ENCODE data around the gene UNK.
"Not testable (repeated sequence)": the region's sequence is repeated elsewhere in the genome, so short reads cannot be mapped to it uniquely, and the experiment has no call there.

UNK gene

GRCh38 chr17:75806822-75807500, 22.4 kb downstream of the UNK start:
- DNase-seq (ENCODE audit: low read depth): no peak

DNA sequence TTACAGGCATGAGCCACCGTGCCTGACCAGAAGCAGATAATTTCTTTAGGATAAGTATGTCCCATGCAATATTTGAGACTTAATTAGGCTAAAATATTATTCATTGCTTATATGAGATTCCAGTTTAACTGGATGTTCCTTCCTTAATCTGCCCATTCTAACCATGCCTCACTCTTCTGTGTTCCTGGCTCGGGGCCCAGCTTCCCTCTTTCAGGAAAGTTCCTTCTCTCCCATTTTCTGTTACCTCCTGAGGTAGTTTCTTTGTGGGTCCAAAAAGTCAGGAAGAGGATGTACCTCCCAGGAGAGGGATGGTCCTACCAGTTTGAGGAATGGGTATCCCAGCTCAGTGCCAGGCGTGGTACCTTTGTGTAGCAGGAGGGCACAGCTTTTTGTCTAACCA, 23.3 kb downstream of the UNK start:
- no peak for DNase-seq (ENCODE audit: low read depth)

DNA sequence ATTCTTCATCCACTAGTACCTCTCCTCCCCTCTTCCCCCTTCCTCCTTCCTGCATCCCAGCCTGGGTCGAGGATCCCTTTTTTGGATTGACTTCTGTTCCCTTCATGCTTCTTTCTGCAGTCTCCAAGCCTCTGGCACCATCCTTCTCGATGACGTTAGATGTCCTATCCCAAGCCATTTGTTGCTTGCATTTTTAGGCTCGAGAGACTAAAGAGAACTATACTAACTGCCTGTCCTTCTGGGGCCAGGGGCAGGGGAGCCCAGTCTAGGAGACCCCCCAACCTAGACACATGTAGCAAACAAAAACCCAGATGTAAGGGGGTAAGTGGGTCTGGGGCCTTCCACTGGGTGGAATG, 23.9 kb downstream of the UNK start:
- DNase-seq (ENCODE audit: low read depth): no peak

DNA sequence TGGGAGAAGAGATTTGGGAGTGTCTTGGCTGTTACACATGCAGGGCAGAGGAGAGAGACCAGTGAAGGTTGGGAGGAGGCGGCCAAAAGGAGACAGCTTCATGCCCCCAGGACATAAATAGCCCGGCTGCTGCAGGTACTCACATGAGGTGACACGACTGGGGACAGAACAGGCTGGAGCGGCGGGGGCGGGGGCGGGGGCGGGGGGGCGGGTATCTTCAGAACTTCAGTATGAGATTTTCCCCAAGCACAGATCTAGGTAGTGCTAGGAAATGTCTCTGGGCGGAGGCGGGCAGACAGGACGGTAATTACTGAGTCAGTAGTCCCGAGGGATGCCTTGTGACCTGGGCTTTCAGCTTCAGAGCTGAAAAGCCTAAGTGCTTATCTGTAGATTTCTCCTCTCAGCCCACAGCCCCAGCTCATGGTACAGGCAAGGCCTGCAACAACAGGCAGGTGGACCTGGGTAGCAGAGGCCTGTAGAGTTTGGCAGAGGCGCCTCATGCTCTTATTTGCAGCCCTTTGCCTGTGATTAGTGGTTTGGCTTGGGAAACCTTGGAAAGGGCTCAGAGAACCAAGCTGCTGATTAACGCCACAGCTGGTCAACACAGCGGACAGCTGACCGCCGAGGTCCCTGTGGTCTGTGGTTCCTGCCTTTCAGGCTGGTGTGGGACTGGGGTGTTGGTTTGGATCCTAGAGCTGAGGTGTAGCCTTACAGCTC, 24.5 kb downstream of the UNK start:
- no peak for DNase-seq (ENCODE audit: low read depth)

- no peak for DNase-seq (ENCODE audit: low read depth)
These were observed 25.1 kb downstream of the UNK start for GRCh38 chr17:75809631-75810111.

DNA sequence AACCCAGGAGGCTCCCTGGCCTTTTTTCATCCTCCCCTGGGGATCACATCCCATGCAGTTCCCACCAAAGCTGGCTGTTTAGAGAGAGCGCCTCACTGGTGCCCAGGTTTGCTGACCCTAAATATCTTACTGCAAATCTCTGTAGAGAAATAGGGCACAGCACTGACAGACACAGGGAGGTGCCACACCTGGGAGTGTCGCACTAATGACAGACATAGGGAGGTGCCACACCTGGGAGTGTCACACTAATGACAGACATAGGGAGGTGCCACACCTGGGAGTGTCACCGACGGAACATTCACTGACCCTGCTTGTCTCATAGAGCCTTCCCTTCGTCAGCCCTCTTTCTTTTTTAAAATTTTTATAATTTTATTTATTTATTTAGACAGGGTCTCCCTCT, 25.6 kb downstream of the UNK start:
- no peak for DNase-seq (ENCODE audit: low read depth)

- not testable (repeated sequence) for DNase-seq (ENCODE audit: low read depth)
These were observed 26.1 kb downstream of the UNK start for GRCh38 chr17:75810756-75811155.

DNA sequence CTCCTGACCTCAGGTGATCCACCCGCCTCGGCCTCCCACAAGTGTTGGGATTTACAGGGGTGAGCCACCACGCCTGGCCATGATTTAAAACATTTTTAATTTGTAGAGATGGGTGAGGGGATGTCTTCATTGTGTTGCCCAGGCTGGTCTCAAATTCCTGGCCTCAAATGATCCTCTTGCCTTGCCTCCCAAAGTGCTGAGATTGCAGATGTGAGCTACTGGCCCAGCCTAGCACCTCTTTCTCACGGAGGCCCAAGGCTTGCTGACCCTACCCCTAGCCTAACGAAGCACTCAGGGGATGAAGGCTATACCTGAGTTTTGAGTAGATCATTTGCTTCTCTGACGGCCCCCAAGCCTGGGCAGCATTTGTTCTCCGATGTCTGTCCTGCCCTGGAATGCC, 26.6 kb downstream of the UNK start:
- no peak for DNase-seq (ENCODE audit: low read depth)

- no peak for DNase-seq (ENCODE audit: low read depth)
These were observed 27.7 kb downstream of the UNK start for GRCh38 chr17:75812096-75813013.

- DNase-seq (ENCODE audit: low read depth): no peak
These were observed 28.7 kb downstream of the UNK start for GRCh38 chr17:75813081-75814020.

DNA sequence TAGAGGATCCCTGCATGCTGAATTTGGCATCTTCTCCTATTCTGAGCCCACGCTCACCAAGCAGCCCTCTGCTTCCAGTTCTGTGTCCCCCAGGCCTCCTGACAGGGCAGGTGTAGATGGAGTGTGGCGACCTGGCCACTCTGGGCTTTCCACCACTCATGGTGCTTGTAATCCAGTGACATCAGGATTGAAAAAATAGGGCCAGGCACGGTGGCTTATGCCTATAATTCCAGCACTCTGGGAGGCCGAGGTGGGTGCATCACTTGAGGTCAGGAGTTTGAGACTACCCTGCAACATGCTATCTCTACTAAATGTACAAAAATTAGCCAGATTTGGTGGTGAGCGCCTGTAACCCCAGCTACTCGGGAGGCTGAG, 29.4 kb downstream of the UNK start:
- DNase-seq (ENCODE audit: low read depth): no peak

DNA sequence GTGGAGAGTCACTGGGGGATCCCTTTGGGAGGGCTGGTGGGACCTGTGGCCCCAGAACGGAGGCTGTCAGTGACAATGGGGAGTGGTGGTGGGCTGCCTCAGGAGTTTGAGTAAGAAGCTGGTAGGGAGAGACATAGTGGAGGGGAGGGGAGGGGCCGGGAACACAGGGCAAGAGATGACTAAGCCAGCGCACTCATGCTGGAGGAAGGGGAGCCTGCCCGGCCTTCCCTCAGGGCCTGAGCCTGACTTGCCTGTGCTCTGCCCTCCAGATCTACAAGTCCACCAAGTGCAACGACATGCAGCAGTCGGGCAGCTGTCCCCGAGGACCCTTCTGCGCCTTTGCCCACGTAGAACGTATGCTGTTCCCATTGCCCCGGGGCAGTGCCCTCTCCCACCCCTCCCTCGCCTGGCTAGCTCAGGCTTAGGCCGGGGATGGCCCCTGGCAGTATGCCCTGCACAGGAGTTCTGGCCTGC, 30.3 kb downstream of the UNK start:
- DNase-seq (ENCODE audit: low read depth): no peak

DNA sequence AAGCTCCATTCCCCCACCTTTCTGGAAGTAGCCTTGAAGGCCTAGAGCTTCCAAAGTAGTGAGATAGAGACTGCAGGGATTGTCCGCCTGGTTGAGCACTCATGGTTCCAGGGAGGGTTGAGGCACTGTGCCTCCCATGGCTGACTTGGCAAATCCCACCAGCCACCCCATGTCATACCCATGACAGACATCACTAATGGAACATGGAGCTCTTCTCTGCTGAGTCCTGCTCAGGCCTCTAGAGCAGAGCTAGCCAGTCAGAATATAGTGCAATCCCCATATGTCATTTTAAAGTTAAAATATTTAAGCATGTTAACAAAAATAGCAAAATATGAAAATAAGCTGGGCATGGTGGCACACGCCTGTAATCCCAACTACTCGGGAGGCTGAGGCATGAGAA, 30.8 kb downstream of the UNK start:
- DNase-seq (ENCODE audit: low read depth): no peak

DNA sequence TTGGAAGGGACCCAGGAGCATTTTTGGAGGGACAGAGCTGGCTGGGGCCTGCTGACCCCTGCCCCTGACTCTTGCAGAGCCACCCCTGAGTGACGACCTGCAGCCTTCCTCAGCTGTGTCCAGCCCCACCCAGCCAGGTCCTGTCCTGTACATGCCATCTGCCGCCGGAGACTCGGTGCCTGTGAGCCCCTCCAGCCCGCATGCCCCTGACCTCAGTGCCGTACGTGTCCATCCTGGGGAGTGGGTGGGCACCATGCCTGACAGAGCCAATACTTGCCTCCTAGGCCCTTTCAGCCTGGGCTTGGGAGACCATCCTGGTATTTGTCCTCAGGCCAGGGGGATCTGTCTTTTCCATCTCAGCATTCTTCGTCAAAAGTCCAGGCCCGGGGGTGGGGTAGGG, 32.1 kb downstream of the UNK start:
- DNase-seq (ENCODE audit: low read depth): no peak

GRCh38 chr17:75817571-75817970, 33.0 kb downstream of the UNK start:
- no peak for DNase-seq (ENCODE audit: low read depth)

- DNase-seq (ENCODE audit: low read depth): no peak
These were observed 33.8 kb downstream of the UNK start for GRCh38 chr17:75818326-75818885.

- DNase-seq (ENCODE audit: low read depth): no peak
These were observed 34.5 kb downstream of the UNK start for GRCh38 chr17:75819116-75819515.

- DNase-seq (ENCODE audit: low read depth): no peak
These were observed 35.1 kb downstream of the UNK start for GRCh38 chr17:75819678-75820077.

DNA sequence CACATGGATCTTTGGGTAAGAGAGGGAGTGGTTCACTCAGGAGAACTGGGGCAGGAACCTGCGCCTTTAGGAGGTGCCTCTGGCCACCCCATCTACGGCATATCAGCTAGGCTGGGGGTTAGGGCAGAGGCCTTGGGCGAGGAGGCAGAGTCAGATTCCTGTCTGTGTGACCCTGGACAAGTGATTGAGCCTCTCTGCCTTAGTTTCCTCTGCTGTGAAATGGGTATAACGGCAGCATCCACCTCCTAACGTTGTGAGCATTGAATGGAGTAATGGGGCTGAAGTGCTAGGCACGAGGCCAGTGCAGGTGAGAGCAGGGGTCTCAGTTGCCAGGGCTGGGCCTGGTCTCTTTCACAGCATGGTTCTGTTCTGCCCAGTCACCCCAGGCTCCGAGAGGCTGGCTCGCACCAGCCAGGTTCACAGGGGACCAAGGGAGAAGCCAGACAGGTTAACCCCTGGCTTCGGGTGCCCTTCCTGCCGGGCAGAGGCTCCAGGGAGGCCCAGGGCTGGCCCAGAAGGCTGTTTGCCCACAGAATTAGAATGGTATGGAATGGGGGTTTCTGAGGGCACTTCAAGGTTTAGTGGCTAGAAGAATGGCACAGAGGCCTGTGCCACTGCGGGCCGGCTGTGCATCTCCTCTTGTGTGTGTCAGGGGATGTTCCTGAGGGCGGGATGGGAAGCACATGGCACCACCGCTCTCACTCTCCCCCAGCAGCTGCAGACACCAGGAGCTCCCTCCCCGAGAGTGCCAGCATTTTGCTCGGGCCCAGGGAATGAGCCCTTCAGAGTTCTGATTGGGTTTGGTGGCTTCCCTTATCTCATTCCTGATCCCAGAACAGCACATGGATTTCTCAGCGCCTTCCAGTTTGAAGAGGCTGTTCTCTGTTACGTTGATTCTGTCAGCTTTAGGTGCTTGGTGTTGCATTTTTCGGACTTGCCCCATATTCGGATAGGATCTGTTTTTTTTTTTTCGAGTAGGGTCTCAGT, 35.8 kb downstream of the UNK start:
- DNase-seq (ENCODE audit: low read depth): no peak

DNA sequence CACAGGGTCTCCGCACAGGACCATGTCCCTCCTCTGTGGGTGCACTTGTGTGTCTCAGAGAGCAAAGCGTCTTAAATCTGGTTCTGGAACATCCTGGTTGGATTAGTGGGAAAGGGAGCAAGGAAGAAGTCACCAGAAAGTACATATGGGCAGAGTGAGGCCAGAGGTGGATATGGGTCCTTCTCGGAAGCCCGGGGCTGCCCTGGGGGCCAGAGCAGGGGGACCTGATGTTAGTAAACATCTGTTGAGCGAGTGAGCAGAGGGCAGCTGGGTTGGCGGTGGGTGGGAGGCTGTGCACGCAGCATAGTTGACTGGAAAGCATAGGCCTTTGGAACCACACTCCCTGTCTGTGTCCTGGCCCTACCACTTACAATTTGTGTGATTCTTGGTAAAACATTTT, 36.9 kb downstream of the UNK start:
- no peak for DNase-seq (ENCODE audit: low read depth)
